GM19043 (cell line): Measurements from ENCODE around the gene HOXB6.

Experiments used
- ATAC-seq: cut with Tn5 transposase; IDR thresholded peaks from one replicate; pipeline ENCODE4 v1.9.1; 2021; ENCODE audit warnings: low read depth; ENCODE audit not compliant: unreplicated experiment

HOXB6 gene

GRCh38 chr17:48624118-48624517 lies 19.3 kb upstream of the HOXB6 start:
- no peak for ATAC-seq

GRCh38 chr17:48623583-48623982 lies 18.8 kb upstream of the HOXB6 start:
- ATAC-seq = no peak

- no peak for ATAC-seq
These were observed 18.1 kb upstream of the HOXB6 start for GRCh38 chr17:48622857-48623256.

- no peak for ATAC-seq
These were observed 16.9 kb upstream of the HOXB6 start for GRCh38 chr17:48621410-48622392.

- ATAC-seq = no peak
These were observed 15.8 kb upstream of the HOXB6 start for GRCh38 chr17:48620461-48621139.

- ATAC-seq = no peak
These were observed 15.2 kb upstream of the HOXB6 start for GRCh38 chr17:48619826-48620449.

GRCh38 chr17:48618256-48618896 lies 13.6 kb upstream of the HOXB6 start:
- ATAC-seq = no peak

- ATAC-seq = no peak
These were observed 12.9 kb upstream of the HOXB6 start for GRCh38 chr17:48617471-48618255.

- no peak for ATAC-seq
These were observed 12.1 kb upstream of the HOXB6 start for GRCh38 chr17:48616717-48617470.

GRCh38 chr17:48615963-48616716 lies 11.4 kb upstream of the HOXB6 start:
- no peak for ATAC-seq

GRCh38 chr17:48615047-48615962 lies 10.5 kb upstream of the HOXB6 start, which contains the start of gene HOXB8:
Gene HOXB8 (minus strand): TSS chr17:48615292. CDS start chr17:48614704, 588 bp downstream.
- ATAC-seq = no peak

- no peak for ATAC-seq
These were observed 9.3 kb upstream of the HOXB6 start for GRCh38 chr17:48613862-48614694.

- no peak for ATAC-seq
These were observed 8.3 kb upstream of the HOXB6 start for GRCh38 chr17:48612854-48613691.

- ATAC-seq = no peak
These were observed 7.7 kb upstream of the HOXB6 start for GRCh38 chr17:48612456-48612853.

GRCh38 chr17:48611681-48612455 lies 7.1 kb upstream of the HOXB6 start:
- ATAC-seq = no peak
